Osteoblast (primary cell): ENCODE data around the gene SPEF2. TPM values are rescaled to one million over a fixed set of nuclear protein-coding genes. Genes with fewer than 3 reads are reported as not detected.

Source experiments
- DNase-seq: peaks from one replicate; pipeline ENCODE4 v3.0.0; 2011; ENCODE audit warnings: low spot score, mixed read lengths; ENCODE audit not compliant: insufficient read length; ENCODE audit errors: missing footprints
- H2AFZ ChIP-seq: 2 replicates; pipeline ENCODE4 v1.6.0; 2011; ENCODE audit warnings: mild to moderate bottlenecking, low read length
- H3K27ac ChIP-seq: 2 replicates; pipeline ENCODE4 v1.5.1; 2011; ENCODE audit warnings: mild to moderate bottlenecking, low read depth, low read length, moderate library complexity
- H3K27me3 ChIP-seq: 2 replicates; pipeline ENCODE4 v1.6.0; 2012; ENCODE audit warnings: mild to moderate bottlenecking, control low read depth, inconsistent platforms, low read length, moderate library complexity; ENCODE audit not compliant: insufficient read depth
- H3K36me3 ChIP-seq: 2 replicates; pipeline ENCODE4 v1.5.1; 2011; ENCODE audit warnings: mild to moderate bottlenecking, low read length, control low read depth, moderate library complexity; ENCODE audit not compliant: insufficient read depth
- H3K4me1 ChIP-seq: 2 replicates; pipeline ENCODE4 v1.5.1; 2011; ENCODE audit warnings: mild to moderate bottlenecking, low read length, control low read depth, moderate library complexity; ENCODE audit not compliant: insufficient read depth
- H3K4me2 ChIP-seq: 2 replicates; pipeline ENCODE4 v1.6.0; 2011; ENCODE audit warnings: mild to moderate bottlenecking, low read length; ENCODE audit not compliant: insufficient read depth
- H3K4me3 ChIP-seq: fragments of 200-600 bp; sonication (generic); 3 replicates; pipeline ENCODE4 v1.5.1; 2012; ENCODE audit warnings: mild to moderate bottlenecking, low read length, inconsistent platforms; ENCODE audit not compliant: insufficient read depth
- H3K79me2 ChIP-seq: 2 replicates; pipeline ENCODE4 v1.6.0; 2012; ENCODE audit warnings: mild to moderate bottlenecking, low read length, control low read depth, inconsistent platforms; ENCODE audit not compliant: insufficient read depth
- H3K9me3 ChIP-seq: 2 replicates; pipeline ENCODE4 v1.5.1; 2011; ENCODE audit warnings: low read depth, low read length, control low read depth
- H4K20me1 ChIP-seq: 2 replicates; pipeline ENCODE4 v1.6.0; 2012; ENCODE audit warnings: mild to moderate bottlenecking, low read length, control low read depth; ENCODE audit not compliant: insufficient read depth
- total RNA-seq: library from RNA; depleted of rRNA; stranded (reverse); fragments of >200 nt; gene quantifications from 2 replicates; pipeline ENCODE4 v1.2.3, GENCODE V29; 2012
- TF ChIP-seq, protein P1 (sequence below): IDR thresholded peaks from 2 replicates; pipeline ENCODE4 v1.5.1; 2011; ENCODE audit warnings: mild to moderate bottlenecking, low read depth, low read length, moderate library complexity; ENCODE audit errors: extremely low read depth

Gene SPEF2
- total RNA-seq, 1 donor, result 7.2 TPM

DNA sequence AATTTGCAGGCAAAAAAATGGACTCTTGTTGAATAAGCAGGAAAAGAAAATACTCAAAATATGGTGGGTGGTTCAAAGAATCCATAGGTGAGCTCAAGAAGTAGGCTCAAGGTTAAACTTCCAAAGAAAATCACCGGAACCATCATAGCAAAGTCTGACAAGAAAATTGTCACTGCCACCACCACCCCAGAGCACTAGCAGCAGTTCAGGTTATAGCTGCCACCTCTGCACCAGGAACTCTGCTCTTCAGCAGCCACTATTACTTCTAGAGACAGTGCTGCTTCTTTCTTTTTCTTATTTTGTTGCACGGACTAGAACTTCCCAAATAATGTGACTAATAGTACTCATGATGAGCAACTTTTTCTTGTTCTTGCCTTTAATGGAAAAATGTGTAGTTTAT lies 70.3 kb downstream of the SPEF2 start:
- Histone ChIP-seq H3K27me3 (no peaks in the 10 kb centered on the region), H3K4me2 (no peak overlapping the region), H3K4me3 (no peak overlapping the region), H3K36me3 (no peaks in the 10 kb centered on the region), H3K27ac (no peak overlapping the region), H3K79me2 (no peaks in the 10 kb centered on the region), H2AFZ (no peak overlapping the region), H3K9me3 (no peaks in the 10 kb centered on the region), H3K4me1 (no peaks in the 10 kb centered on the region), H4K20me1 (no peaks in the 10 kb centered on the region)
- TF ChIP-seq, protein P1, sequence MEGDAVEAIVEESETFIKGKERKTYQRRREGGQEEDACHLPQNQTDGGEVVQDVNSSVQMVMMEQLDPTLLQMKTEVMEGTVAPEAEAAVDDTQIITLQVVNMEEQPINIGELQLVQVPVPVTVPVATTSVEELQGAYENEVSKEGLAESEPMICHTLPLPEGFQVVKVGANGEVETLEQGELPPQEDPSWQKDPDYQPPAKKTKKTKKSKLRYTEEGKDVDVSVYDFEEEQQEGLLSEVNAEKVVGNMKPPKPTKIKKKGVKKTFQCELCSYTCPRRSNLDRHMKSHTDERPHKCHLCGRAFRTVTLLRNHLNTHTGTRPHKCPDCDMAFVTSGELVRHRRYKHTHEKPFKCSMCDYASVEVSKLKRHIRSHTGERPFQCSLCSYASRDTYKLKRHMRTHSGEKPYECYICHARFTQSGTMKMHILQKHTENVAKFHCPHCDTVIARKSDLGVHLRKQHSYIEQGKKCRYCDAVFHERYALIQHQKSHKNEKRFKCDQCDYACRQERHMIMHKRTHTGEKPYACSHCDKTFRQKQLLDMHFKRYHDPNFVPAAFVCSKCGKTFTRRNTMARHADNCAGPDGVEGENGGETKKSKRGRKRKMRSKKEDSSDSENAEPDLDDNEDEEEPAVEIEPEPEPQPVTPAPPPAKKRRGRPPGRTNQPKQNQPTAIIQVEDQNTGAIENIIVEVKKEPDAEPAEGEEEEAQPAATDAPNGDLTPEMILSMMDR, result no peak
- no peak for DNase-seq

DNA sequence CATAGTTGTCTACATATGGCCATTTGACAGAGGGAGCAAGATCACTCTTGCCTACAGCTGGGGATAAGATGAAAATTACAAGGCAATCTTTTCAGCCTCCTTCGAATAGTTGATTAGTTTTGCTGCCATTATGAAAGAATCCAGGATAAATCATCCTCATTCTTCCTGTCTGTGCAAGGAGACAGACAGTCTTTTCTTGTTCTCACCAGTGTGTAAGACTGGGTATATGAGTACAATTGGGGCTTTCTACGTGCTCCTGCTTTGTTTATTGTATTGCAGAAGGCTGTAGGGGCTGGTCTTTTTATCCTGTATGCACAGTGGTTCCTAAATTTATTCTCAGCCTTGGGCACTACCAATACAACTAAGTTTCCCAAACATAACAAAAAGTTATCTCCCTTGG lies 76.8 kb downstream of the SPEF2 start:
- H3K4me3 ChIP-seq, result no peak overlapping the region
- no peaks in the 10 kb centered on the region for H3K9me3 ChIP-seq
- H3K4me2 ChIP-seq, result no peak overlapping the region
- no peaks in the 10 kb centered on the region for H3K4me1 ChIP-seq
- H4K20me1 ChIP-seq, result no peaks in the 10 kb centered on the region
- no peak overlapping the region for H3K27ac ChIP-seq
- no peaks in the 10 kb centered on the region for H3K79me2 ChIP-seq
- H3K27me3 ChIP-seq, result no peaks in the 10 kb centered on the region
- DNase-seq, result no peak
- H2AFZ ChIP-seq, result no peak overlapping the region
- H3K36me3 ChIP-seq, result no peaks in the 10 kb centered on the region
- TF ChIP-seq, protein P1, result no peak

DNA sequence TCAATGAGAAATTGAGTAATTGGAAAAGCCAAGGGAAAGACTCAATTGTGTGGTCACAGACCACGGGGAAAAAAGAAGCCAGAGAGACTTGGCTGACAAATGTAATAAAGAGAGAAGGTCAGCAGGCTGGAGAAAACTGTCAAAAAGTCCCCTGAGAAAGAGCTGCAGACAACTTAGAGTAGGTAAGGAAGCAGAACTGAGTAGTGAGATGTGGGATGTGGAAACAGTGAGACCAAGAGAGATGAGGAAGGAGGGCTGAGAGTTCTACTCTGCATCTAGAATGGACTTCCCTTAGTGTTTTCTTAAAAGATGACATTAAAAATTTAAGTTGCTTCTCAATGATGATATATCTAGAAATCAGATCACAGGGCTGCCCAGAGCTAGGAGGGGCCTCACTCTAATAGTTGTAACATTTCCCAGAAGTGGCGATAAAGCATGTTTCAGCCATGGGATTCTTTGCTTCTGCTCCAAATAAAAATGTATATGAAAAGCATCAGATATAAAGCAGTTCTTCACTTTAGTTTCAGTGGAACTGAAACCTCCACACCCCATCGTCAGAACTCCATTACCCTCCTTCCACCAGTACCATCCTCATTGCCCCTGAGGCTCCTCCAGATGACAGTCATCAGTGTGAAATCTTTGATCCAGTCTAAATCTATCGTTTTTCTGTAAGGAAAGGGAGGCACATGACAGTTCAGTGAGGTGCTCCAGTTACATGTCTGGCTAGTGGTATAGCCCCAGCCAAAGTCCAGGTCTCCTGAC lies 80.6 kb downstream of the SPEF2 start:
- Histone ChIP-seq H3K36me3 (no peaks in the 10 kb centered on the region), H4K20me1 (no peaks in the 10 kb centered on the region), H2AFZ (no peak overlapping the region), H3K27me3 (no peaks in the 10 kb centered on the region), H3K9me3 (no peaks in the 10 kb centered on the region), H3K79me2 (no peaks in the 10 kb centered on the region), H3K4me1 (no peaks in the 10 kb centered on the region), H3K4me3 (no peak overlapping the region), H3K4me2 (no peak overlapping the region), H3K27ac (no peak overlapping the region)
- DNase-seq, result no peak
- TF ChIP-seq, protein P1, result no peak

DNA sequence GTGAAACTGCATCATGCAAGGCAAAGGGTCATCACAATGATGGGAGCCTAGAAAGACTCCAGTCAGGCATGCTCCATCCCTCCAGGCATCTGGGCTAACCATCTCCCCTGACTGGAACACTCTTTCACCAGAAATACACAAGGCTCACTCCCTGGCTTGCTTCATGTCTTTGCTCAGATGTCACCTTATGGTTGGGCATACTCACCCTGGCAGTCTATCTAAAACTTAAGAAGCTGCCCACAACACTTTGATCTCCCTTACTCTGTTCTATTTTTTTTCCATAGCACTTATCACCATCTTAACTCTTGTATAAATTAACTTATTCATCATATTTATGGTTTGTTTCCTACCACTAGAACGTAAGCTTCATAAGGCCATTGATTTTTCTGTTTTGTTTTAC lies 90.0 kb downstream of the SPEF2 start:
- TF ChIP-seq, protein P1, result no peak
- Histone ChIP-seq H4K20me1 (no peaks in the 10 kb centered on the region), H3K36me3 (no peaks in the 10 kb centered on the region), H3K9me3 (no peaks in the 10 kb centered on the region), H3K4me2 (no peak overlapping the region), H3K27me3 (no peaks in the 10 kb centered on the region), H3K4me1 (no peaks in the 10 kb centered on the region), H3K79me2 (no peaks in the 10 kb centered on the region), H2AFZ (no peak overlapping the region), H3K27ac (no peak overlapping the region), H3K4me3 (no peak overlapping the region)
- no peak for DNase-seq
